Endothelial cell of umbilical vein (primary cell): Measurements from ENCODE around the gene MYOM3.
"Not testable (repeated sequence)": the region's sequence is repeated elsewhere in the genome, so short reads cannot be mapped to it uniquely, and the experiment has no call there.

Source experiments
- CTCF ChIP-seq, 2 donors: IDR thresholded peaks; 1 replicate in 1 of 2; 2 replicates in 1 of 2; pipeline ENCODE4 v1.5.1; 2011; ENCODE audit warnings: low read length in 2 of 2, mild to moderate bottlenecking in 2 of 2, moderate library complexity in 2 of 2, control low read depth in 1 of 2, inconsistent platforms in 1 of 2, low read depth in 1 of 2; ENCODE audit not compliant: insufficient read depth in 1 of 2; ENCODE audit errors: extremely low read depth in 1 of 2
- EZH2 ChIP-seq: IDR thresholded peaks from 2 replicates; pipeline ENCODE4 v1.6.1; 2012; ENCODE audit warnings: borderline replicate concordance, low read depth, mild to moderate bottlenecking, moderate library complexity, low read length, inconsistent platforms; ENCODE audit not compliant: severe bottlenecking
- FOS ChIP-seq: IDR thresholded peaks from 2 replicates; pipeline ENCODE4 v1.6.1; 2011; ENCODE audit warnings: mild to moderate bottlenecking, low read length, moderate library complexity, borderline replicate concordance; ENCODE audit not compliant: insufficient read depth
- JUN ChIP-seq: IDR thresholded peaks from 2 replicates; pipeline ENCODE4 v1.6.1; 2011; ENCODE audit warnings: borderline replicate concordance, low read depth; ENCODE audit not compliant: insufficient read length, insufficient read depth
- MAX ChIP-seq: IDR thresholded peaks from 2 replicates; pipeline ENCODE4 v1.6.1; 2011; ENCODE audit not compliant: insufficient read depth, insufficient read length
- MYC ChIP-seq: IDR thresholded peaks from one replicate; pipeline ENCODE4 v1.6.1; 2011; ENCODE audit warnings: mild to moderate bottlenecking, low read depth, low read length
- POLR2A ChIP-seq: IDR thresholded peaks from 2 replicates; pipeline ENCODE4 v1.6.1; 2012; ENCODE audit warnings: low read depth, mild to moderate bottlenecking, control low read depth, low read length
- POLR2AphosphoS5 ChIP-seq: IDR thresholded peaks from 2 replicates; pipeline ENCODE4 v1.6.1; 2012; ENCODE audit warnings: low read depth, mild to moderate bottlenecking, control low read depth, low read length, moderate library complexity; ENCODE audit not compliant: insufficient read depth

- not testable (repeated sequence) for TF ChIP-seq JUN; CTCF (IDR thresholded peaks at IDR 0.05; ENCODE audit: extremely low read depth in 1 of 2, insufficient read depth in 1 of 2, low read depth in 1 of 2, low read length in 2 of 2); EZH2; MAX; POLR2AphosphoS5; MYC; POLR2A; FOS
Observed at GRCh38 chr1:24012878-24013277, 99.1 kb downstream of the MYOM3 start.
